Measurements from ENCODE around the gene ANXA10.

- TF ChIP-seq L3MBTL2 (conservative IDR thresholded peaks at IDR 0.05) (no peak), BHLHE40 (IDR thresholded peaks at IDR 0.05; ENCODE audit: borderline replicate concordance) (no peak), SP1 (IDR thresholded peaks at IDR 0.05) (no peak), ELF4 (IDR thresholded peaks at IDR 0.05) (no peak), ARNT (IDR thresholded peaks at IDR 0.05) (no peak), FOXM1 (IDR thresholded peaks at IDR 0.05; ENCODE audit: borderline replicate concordance) (no peak), FOXA1 (IDR thresholded peaks at IDR 0.05) (no peak), LEF1 (IDR thresholded peaks at IDR 0.05; ENCODE audit: borderline replicate concordance) (no peak), ZNF384 (IDR thresholded peaks at IDR 0.05) (no peak), HDGF (IDR thresholded peaks at IDR 0.05; ENCODE audit: borderline replicate concordance) (no peak), PKNOX1 (IDR thresholded peaks at IDR 0.05) (peak; percentile 33; the same call in 1 of the 2 replicates), SUZ12 (IDR thresholded peaks at IDR 0.05) (no peak), NFRKB (IDR thresholded peaks at IDR 0.05) (no peak)
Measured at GRCh38 chr4:168076989-168077725, 15.2 kb upstream of the ANXA10 start.
